Endothelial cell of umbilical vein (primary cell): ENCODE results near the gene CLIP1. TPM values are rescaled to one million over a fixed set of nuclear protein-coding genes. Genes with fewer than 3 reads are reported as not detected.

Experiments
- BruUV-seq: library from RNA; stranded (reverse); fragments of 400-500 nt; replicated peaks from 2 replicates; lab custom pipeline; 2021; lab: Mats Ljungman, UMichigan
- CTCF ChIA-PET: fragments of 300-600, 350-600 bp; sonication (Branson Sonifier 250); formaldehyde crosslinking; loops from one replicate; lab custom pipeline; 2021; ENCODE audit warnings: antibody characterized with exemption, inconsistent platforms; lab: Charles Lee
- POLR2A ChIA-PET: fragments of 300-600, 350-600 bp; sonication (Branson Sonifier 250); formaldehyde crosslinking; loops from one replicate; lab custom pipeline; 2021; ENCODE audit warnings: antibody characterized with exemption, inconsistent platforms; lab: Charles Lee
- DNase-seq: peaks from one replicate; pipeline ENCODE4 v3.0.0-alpha.2; 2011; ENCODE audit warnings: low read depth, low spot score
- FAIRE-seq: peaks from 2 replicates; lab custom pipeline; 2011; peaks lifted over from hg19 to GRCh38; lab: Jason Lieb, UNC
- H2AFZ ChIP-seq: 2 replicates; pipeline ENCODE4 v1.6.0; 2012; ENCODE audit warnings: low read depth, low read length, control low read depth, inconsistent platforms
- H3K27ac ChIP-seq: 2 replicates; pipeline ENCODE4 v1.5.1; 2011; ENCODE audit warnings: low read depth, mild to moderate bottlenecking, control low read depth, low read length, moderate library complexity; ENCODE audit not compliant: insufficient read depth
- H3K27me3 ChIP-seq, 2 experiments: 2 replicates each; pipeline versions ENCODE4 v1.6.0 to v1.6.1; 2011; ENCODE audit warnings: low read length in 2 of 2, mixed read lengths in 1 of 2; ENCODE audit not compliant: control insufficient read depth in 2 of 2, insufficient read depth in 2 of 2
- H3K36me3 ChIP-seq, 2 experiments: 2 replicates in 1 of 2; 3 replicates in 1 of 2; pipeline ENCODE4 v1.5.1; 2011; ENCODE audit warnings: low read length in 2 of 2, mild to moderate bottlenecking in 1 of 2, moderate library complexity in 1 of 2; ENCODE audit not compliant: control insufficient read depth in 2 of 2, insufficient read depth in 2 of 2; ENCODE audit errors: extremely low read depth in 1 of 2
- H3K4me1 ChIP-seq: 3 replicates; pipeline ENCODE4 v1.5.1; 2011; ENCODE audit warnings: mild to moderate bottlenecking, low read length; ENCODE audit not compliant: control insufficient read depth, insufficient read depth; ENCODE audit errors: extremely low read depth
- H3K4me2 ChIP-seq: 2 replicates; pipeline ENCODE4 v1.6.1; 2011; ENCODE audit warnings: low read length, control low read depth, mixed read lengths; ENCODE audit not compliant: insufficient read depth
- H3K4me3 ChIP-seq, 3 experiments: fragments of 200-600 bp in 1 of 3; sonication (generic), shearing (Covaris generic) in 1 of 3; replicated peaks in 1 of 3; 2 replicates each; pipeline ENCODE4 v1.5.1; 2011 to 2016; ENCODE audit warnings: control low read depth in 3 of 3, low read length in 3 of 3, mild to moderate bottlenecking in 2 of 3, inconsistent platforms in 1 of 3, low read depth in 1 of 3, moderate library complexity in 1 of 3; ENCODE audit not compliant: insufficient read depth in 1 of 3
- H3K79me2 ChIP-seq: 2 replicates; pipeline ENCODE4 v1.6.0; 2012; ENCODE audit warnings: low read length, inconsistent platforms; ENCODE audit not compliant: control insufficient read depth, insufficient read depth
- H3K9ac ChIP-seq: replicated peaks from 2 replicates; pipeline ENCODE3; 2011; ENCODE audit warnings: low read length, control low read depth; ENCODE audit not compliant: insufficient read depth; ENCODE audit errors: extremely low read depth
- H3K9me1 ChIP-seq: replicated peaks from 3 replicates; pipeline ENCODE4 v1.6.0; 2011; ENCODE audit warnings: mild to moderate bottlenecking, low read length; ENCODE audit not compliant: control insufficient read depth, insufficient read depth; ENCODE audit errors: extremely low read depth
- H3K9me3 ChIP-seq: replicated peaks from 2 replicates; pipeline ENCODE4 v1.5.1; 2012; ENCODE audit warnings: low read length, inconsistent platforms; ENCODE audit not compliant: control insufficient read depth, insufficient read depth
- H4K20me1 ChIP-seq: replicated peaks from 2 replicates; pipeline ENCODE3; 2011; ENCODE audit warnings: mild to moderate bottlenecking, low read length; ENCODE audit not compliant: control insufficient read depth, insufficient read depth; ENCODE audit errors: extremely low read depth
- CTCF ChIP-seq, 2 donors: IDR thresholded peaks; 1 replicate in 1 of 2; 2 replicates in 1 of 2; pipeline ENCODE4 v1.5.1; 2011; ENCODE audit warnings: low read length in 2 of 2, mild to moderate bottlenecking in 2 of 2, moderate library complexity in 2 of 2, control low read depth in 1 of 2, inconsistent platforms in 1 of 2, low read depth in 1 of 2; ENCODE audit not compliant: insufficient read depth in 1 of 2; ENCODE audit errors: extremely low read depth in 1 of 2
- EZH2 ChIP-seq: IDR thresholded peaks from 2 replicates; pipeline ENCODE4 v1.6.1; 2012; ENCODE audit warnings: borderline replicate concordance, low read depth, mild to moderate bottlenecking, moderate library complexity, low read length, inconsistent platforms; ENCODE audit not compliant: severe bottlenecking
- FOS ChIP-seq: IDR thresholded peaks from 2 replicates; pipeline ENCODE4 v1.6.1; 2011; ENCODE audit warnings: mild to moderate bottlenecking, low read length, moderate library complexity, borderline replicate concordance; ENCODE audit not compliant: insufficient read depth
- GATA2 ChIP-seq: IDR thresholded peaks from 2 replicates; pipeline ENCODE4 v1.7.0; 2011; ENCODE audit warnings: low read depth, mild to moderate bottlenecking, moderate library complexity, mixed read lengths, low read length; ENCODE audit not compliant: insufficient read length, insufficient read depth
- JUN ChIP-seq: IDR thresholded peaks from 2 replicates; pipeline ENCODE4 v1.6.1; 2011; ENCODE audit warnings: borderline replicate concordance, low read depth; ENCODE audit not compliant: insufficient read length, insufficient read depth
- MAX ChIP-seq: IDR thresholded peaks from 2 replicates; pipeline ENCODE4 v1.6.1; 2011; ENCODE audit not compliant: insufficient read depth, insufficient read length
- MYC ChIP-seq: IDR thresholded peaks from one replicate; pipeline ENCODE4 v1.6.1; 2011; ENCODE audit warnings: mild to moderate bottlenecking, low read depth, low read length
- POLR2A ChIP-seq: IDR thresholded peaks from 2 replicates; pipeline ENCODE4 v1.6.1; 2012; ENCODE audit warnings: low read depth, mild to moderate bottlenecking, control low read depth, low read length
- POLR2AphosphoS5 ChIP-seq: IDR thresholded peaks from 2 replicates; pipeline ENCODE4 v1.6.1; 2012; ENCODE audit warnings: low read depth, mild to moderate bottlenecking, control low read depth, low read length, moderate library complexity; ENCODE audit not compliant: insufficient read depth
- dilution Hi-C: fragments of 300-500 bp; cut with MboI; formaldehyde crosslinking; loops from one replicate; pipeline ENCODE4 v1.15.0; 2019; ENCODE audit warnings: low sequenced_read_pairs; ENCODE audit not compliant: extremely low pct_ligation_motif_present
- intact Hi-C: fragments of 100-400 bp; cut with micrococcal nuclease; formaldehyde crosslinking; loops from one replicate; pipeline ENCODE4 v1.10.0; 2022
- polyA plus RNA-seq, 4 experiments: library from polyadenylated mRNA; depleted of rRNA in 3 of 4; stranded (reverse) in 3 of 4; unstranded in 1 of 4; fragments of >200 nt; gene quantifications; 2 replicates each; pipeline versions ENCODE4 v1.2.1 to v1.2.3, GENCODE V29; 2011 to 2012; ENCODE audit warnings: missing spikeins in 1 of 4
- total RNA-seq: library from RNA; stranded (reverse); gene quantifications from 2 replicates; pipeline ENCODE4 v1.2.3, GENCODE V29; 2021

CLIP1 gene
- total and polyA plus RNA-seq, 2 donors (not counting 3 experiments of a cell fraction or from before 2014, with no cell fraction given) = 56.5 to 84.3 TPM

GRCh38 chr12:122298071-122298748 is 124.3 kb downstream of the CLIP1 start:
- H3K9me1 ChIP-seq = no peaks in the 10 kb centered on the region
- no peaks in the 10 kb centered on the region for H3K9me3 ChIP-seq
- no peak overlapping the region for H2AFZ ChIP-seq
- CTCF ChIA-PET = interaction anchor here (1.4 kb wide), 1 partner anchor 29 kb away, joined by 3 read pairs; no protein-coding TSS in a partner anchor
- DNase-seq (no peak), FAIRE-seq (no peak)
- BruUV-seq = no TSS peak
- no peaks in the 10 kb centered on the region for H3K4me1 ChIP-seq
- H3K27ac ChIP-seq = no peak overlapping the region
- dilution Hi-C loops = no loop called here
- H4K20me1 ChIP-seq = no peaks in the 10 kb centered on the region
- H3K4me2 ChIP-seq = no peak overlapping the region
- H3K9ac ChIP-seq = no peak overlapping the region
- H3K4me3 ChIP-seq = no peak overlapping the region
- POLR2A ChIA-PET = no interaction called here
- TF ChIP-seq CTCF (IDR thresholded peaks at IDR 0.05; ENCODE audit: extremely low read depth in 1 of 2, insufficient read depth in 1 of 2, low read depth in 1 of 2, low read length in 2 of 2) (no peak), JUN (no peak), EZH2 (no peak), FOS (no peak), POLR2A (no peak), MAX (no peak), GATA2 (no peak), POLR2AphosphoS5 (no peak), MYC (no peak)
- H3K36me3 ChIP-seq = peaks cover 6 to 13% of the 10 kb centered on the region in 2 experiments
- intact Hi-C loops = no loop called here
- no peaks in the 10 kb centered on the region for H3K27me3 ChIP-seq
- no peaks in the 10 kb centered on the region for H3K79me2 ChIP-seq
